ENCODE data around the gene ESRRG.

ESRRG gene

DNA sequence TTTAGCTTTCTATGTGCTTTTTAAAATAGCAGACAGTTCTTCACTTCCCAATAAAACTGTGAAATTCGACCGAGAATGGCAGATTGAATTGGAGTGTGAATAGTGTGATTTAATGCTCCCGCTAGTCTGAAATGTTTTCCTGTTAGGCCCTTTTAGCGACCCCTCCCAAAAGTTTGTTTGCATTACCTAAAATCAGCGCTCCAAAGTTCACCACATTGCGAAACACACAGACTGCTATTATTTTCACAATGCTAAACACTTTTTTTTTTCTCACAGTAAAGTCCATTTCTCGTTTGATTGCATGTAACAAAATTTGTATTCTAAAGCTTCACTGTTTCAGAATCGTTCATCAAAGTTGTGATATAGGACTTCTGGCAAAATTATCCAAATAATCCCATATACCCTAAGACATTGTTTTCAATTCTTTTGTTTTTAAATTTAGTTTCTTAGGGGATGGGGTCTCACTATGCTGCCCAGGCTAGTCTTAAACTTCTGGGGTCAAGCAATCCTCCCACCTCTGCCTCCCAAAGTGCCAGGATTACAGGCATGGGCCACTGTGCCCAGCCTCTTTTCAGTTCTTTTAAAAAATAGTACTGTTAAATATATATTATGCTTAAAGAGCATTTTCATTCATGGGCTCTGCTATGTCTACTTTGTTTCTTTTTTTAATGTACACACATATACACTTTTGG is 223.5 kb downstream of the ESRRG start:
- DNase-seq, result no peak

GRCh38 chr1:216498277-216498676 is 225.0 kb downstream of the ESRRG start:
- no peak for DNase-seq

DNA sequence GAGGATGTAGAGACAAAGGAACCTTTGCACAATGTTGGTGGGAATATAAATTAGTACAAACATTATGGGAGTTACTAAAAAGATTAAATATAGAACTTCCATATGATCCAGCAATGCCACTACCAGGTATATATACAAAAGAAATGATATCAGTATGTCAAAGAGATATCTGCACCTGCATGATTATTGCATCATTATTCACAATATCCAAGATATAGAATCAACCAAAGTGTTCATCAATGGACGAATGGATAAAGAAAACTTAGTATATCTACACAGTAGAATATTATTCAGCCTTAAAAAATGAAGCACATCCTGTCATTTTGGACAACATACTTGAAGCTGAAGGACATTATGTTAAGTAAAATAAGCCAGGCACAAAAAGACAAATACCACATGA is 238.2 kb downstream of the ESRRG start:
- no peak for DNase-seq

GRCh38 chr1:216483672-216484401 is 239.4 kb downstream of the ESRRG start:
- no peak for DNase-seq

DNA sequence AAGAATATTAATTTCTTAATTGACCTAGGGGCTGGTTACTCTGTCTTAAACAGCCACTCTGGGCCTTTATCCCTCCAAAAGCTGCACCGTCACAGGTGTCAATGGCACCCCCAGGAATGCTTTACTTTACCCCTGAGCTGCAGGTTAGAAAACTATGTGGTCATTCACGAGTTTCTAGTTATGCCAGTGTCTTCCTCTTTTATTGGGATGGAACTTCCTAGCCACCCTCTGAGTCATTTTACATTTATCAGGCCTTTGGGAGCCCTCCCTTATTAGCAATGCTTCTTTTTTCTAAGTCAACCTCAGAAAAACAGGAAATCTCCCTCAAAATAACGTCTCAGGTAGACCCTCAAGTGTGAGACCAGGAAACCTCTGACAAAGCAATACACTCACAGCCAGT is 240.6 kb downstream of the ESRRG start:
- DNase-seq, result no peak

GRCh38 chr1:216478238-216478637 is 245.0 kb downstream of the ESRRG start:
- DNase-seq, result no peak

- DNase-seq, result no peak
These were observed 246.9 kb downstream of the ESRRG start for GRCh38 chr1:216476341-216476740.

- DNase-seq, result no peak
These were observed 247.5 kb downstream of the ESRRG start for GRCh38 chr1:216475659-216476276.

- no peak for DNase-seq
These were observed 256.9 kb downstream of the ESRRG start for GRCh38 chr1:216466162-216466801.

- DNase-seq, result no peak
These were observed 258.7 kb downstream of the ESRRG start for GRCh38 chr1:216464489-216464888.

DNA sequence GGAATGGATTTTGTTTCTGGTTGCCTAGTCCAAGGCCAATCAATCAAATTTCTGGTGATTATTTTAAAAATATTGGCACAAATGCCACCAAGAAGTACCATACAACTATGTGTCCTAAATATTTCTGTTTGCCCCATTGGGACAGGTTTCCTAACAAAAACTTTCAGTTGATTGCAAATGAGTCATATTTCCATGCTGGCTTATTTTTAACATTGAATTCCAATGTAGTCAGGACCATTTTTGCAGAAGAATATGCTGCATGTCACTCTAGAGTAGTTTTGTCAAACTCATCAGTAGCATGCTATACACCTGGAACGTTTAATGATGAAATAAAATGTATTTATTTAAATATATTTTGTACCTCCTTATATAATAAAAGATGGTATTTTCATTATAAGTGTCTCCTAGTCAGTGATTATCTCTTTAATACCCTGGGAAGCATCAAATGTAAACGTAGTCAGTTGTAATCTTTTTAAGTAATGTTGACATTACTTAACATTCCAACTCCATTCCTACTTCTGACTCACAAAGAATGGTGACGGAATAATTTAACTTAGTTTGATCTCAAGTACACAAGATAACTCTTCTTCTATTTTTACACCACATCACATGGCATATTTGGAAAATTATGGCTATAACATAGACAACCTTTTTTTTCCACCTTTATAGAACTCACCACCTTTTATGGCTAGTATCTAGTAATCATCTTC is 261.0 kb downstream of the ESRRG start:
- no peak for DNase-seq

GRCh38 chr1:216461466-216461865 is 261.8 kb downstream of the ESRRG start:
- no peak for DNase-seq

GRCh38 chr1:216459651-216460207 is 263.5 kb downstream of the ESRRG start:
- no peak for DNase-seq

GRCh38 chr1:216458812-216459211 is 264.4 kb downstream of the ESRRG start:
- no peak for DNase-seq

DNA sequence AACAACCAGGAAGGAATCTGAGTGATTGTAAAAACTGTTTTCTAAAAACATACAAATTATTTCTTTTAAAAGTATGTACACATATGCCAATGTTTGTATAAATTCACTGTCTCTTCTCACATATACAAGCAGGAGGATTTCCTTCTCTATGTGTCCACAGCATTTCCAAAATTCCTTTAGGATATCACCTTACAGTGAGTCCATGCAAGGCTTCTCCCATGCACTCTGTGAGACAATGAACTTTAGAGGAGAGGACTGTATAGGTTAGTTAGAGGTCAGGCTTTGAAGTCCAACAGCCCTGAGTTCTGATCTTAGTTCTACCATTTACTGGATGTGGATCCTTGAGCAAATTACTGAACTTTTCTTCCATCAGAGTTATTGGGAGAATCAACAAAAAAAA is 265.9 kb downstream of the ESRRG start:
- DNase-seq, result no peak

DNA sequence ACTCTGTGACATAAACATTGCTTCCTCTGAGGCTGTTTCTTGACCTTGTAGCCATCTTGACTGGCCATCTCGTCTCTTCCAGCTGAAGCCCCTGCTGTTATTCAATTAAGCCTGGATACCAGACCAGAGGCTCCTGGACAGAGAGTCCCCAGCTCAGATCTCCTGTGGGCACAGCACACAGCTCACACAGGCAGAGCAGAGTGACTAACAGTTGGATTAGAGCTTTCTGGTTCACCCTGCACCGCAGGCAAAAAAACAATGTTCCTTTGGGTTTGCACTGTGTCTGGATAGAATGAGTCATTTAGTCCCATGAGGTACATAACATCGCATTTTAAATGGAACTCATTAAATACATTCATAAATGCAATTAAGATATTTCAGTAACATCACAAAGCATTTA is 266.5 kb downstream of the ESRRG start:
- DNase-seq, result no peak

DNA sequence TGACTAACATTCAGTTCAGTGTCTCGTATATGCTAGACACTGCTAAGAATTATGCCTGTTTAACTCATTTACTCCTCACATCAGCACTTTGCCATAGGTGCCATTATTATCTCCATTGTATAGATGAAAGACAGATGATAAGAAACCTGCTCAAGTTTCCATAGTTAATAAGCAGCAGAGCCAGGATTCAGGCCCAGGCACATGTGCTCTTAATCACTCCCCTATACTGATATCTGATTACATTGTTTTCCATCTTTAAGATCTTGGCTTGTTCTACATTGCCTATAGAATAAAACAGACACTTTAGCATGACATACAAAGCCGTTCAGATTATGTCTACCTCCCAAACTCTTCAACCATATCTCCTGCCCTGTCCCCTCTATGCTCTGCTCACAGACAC is 269.5 kb downstream of the ESRRG start:
- DNase-seq, result no peak

All from NCI-H187 (cell line).